ENCODE data around the gene PPP2R5D.

DNA sequence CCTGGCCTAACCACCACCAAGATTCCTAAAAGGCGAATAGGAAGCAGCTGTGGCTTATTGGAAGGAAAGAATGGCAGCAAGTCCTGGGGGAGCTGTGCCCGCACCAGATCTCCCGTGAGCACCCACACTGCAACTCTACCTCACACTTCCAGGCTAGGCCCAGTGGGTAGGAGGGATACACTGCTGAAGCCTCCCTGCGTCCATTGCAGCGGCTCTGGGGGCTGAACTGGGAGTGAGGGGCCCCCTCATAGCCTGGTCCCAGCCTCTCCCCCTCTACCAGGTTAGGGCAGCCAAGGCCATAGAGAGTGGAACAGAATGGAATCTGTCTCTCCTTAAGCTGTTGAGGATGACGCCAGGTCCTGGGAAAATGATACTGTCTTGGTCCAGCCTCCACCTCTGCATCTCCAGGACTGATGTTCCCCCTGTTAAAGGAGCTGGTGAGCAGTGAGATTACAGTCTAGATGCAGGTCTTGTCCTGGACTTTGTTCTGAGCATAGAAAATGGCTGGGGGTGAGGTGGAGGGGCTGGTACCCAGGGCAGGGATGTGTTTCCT lies 43.8 kb upstream of the PPP2R5D start:
- TF ChIP-seq, protein P1, sequence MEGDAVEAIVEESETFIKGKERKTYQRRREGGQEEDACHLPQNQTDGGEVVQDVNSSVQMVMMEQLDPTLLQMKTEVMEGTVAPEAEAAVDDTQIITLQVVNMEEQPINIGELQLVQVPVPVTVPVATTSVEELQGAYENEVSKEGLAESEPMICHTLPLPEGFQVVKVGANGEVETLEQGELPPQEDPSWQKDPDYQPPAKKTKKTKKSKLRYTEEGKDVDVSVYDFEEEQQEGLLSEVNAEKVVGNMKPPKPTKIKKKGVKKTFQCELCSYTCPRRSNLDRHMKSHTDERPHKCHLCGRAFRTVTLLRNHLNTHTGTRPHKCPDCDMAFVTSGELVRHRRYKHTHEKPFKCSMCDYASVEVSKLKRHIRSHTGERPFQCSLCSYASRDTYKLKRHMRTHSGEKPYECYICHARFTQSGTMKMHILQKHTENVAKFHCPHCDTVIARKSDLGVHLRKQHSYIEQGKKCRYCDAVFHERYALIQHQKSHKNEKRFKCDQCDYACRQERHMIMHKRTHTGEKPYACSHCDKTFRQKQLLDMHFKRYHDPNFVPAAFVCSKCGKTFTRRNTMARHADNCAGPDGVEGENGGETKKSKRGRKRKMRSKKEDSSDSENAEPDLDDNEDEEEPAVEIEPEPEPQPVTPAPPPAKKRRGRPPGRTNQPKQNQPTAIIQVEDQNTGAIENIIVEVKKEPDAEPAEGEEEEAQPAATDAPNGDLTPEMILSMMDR (IDR thresholded peaks at IDR 0.05) = no peak
- TF ChIP-seq POLR2A (IDR thresholded peaks at IDR 0.05) = no peak

All from uterus (tissue), 2 donors.